OCI-LY1 (cell line): Measurements from ENCODE around the gene GPAM.

ENCODE experiments used
- CTCF ChIP-seq: fragments of 200-600 bp; sonication (generic), shearing (Covaris generic); IDR thresholded peaks from 2 replicates; pipeline ENCODE4 v1.5.1; 2017; ENCODE audit warnings: mild to moderate bottlenecking, antibody characterized with exemption, low read length, moderate library complexity, mixed read lengths
- EZH2 ChIP-seq: fragments of 200-600 bp; sonication (generic), shearing (Covaris generic); IDR thresholded peaks from 2 replicates; pipeline ENCODE4 v1.8.0; 2017; ENCODE audit warnings: borderline replicate concordance, mixed run types, mild to moderate bottlenecking, antibody characterized with exemption, low read length, moderate library complexity, mixed read lengths

DNA sequence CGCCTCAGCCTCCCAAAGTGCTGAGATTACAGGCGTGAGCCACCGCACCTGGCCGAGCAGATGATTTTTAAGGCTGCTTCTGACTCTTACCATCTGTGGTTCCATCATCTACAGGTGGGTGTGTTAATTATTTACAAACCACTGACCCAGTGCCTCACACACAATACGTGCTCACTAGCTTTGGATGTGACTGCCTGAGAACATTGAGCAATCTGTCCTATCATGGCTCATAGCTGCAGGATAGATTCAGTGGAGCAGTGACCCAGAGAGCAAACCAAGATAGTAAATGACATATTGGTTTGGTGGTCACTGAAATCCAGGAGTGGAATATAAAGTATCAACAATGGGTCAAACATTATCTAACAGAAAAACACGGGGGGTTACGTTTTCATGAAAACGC is 24.1 kb downstream of the GPAM start:
- no peak for TF ChIP-seq CTCF
- no peak for TF ChIP-seq EZH2
